ENCODE results near the gene SLCO2B1. TPM values are rescaled to one million over a fixed set of nuclear protein-coding genes. Genes with fewer than 3 reads are reported as not detected.

SLCO2B1 gene
- total RNA-seq, 4 donors from 2014 or later = 68.8 to 148 (median 85.3) TPM

- TF ChIP-seq, protein P1, sequence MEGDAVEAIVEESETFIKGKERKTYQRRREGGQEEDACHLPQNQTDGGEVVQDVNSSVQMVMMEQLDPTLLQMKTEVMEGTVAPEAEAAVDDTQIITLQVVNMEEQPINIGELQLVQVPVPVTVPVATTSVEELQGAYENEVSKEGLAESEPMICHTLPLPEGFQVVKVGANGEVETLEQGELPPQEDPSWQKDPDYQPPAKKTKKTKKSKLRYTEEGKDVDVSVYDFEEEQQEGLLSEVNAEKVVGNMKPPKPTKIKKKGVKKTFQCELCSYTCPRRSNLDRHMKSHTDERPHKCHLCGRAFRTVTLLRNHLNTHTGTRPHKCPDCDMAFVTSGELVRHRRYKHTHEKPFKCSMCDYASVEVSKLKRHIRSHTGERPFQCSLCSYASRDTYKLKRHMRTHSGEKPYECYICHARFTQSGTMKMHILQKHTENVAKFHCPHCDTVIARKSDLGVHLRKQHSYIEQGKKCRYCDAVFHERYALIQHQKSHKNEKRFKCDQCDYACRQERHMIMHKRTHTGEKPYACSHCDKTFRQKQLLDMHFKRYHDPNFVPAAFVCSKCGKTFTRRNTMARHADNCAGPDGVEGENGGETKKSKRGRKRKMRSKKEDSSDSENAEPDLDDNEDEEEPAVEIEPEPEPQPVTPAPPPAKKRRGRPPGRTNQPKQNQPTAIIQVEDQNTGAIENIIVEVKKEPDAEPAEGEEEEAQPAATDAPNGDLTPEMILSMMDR (IDR thresholded peaks at IDR 0.05; ENCODE audit: low read depth) = no peak
Measured at GRCh38 chr11:75198278-75198973, 47.5 kb downstream of the SLCO2B1 start.

DNA sequence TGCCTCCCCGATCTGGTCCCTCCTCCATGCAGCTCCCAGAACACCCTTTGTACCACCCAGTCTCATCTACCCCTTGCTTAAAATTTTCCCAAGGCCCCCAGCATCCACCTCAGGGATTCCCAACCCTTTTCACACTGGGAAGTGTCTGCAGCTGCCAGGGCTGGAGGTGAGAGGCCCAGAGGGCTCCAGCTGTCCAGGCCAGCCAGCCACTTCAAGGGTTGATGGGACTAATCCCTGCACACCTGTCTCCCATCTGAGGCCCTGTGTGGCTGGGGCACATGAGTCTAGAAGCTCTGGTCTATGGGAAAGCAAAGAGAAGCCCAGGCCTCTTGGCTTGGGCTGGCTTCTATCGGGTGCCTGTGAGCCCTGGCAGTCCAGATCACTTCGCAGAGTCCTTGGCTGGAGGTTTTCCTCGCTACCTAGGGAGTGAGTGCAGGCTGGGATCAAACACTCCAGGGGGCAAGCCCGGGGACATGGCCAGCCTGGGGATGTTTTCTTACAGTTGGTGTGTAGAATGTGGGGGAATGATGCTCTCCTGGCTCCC, 48.6 kb downstream of the SLCO2B1 start:
- TF ChIP-seq, protein P1 (IDR thresholded peaks at IDR 0.05; ENCODE audit: low read depth) = no peak

DNA sequence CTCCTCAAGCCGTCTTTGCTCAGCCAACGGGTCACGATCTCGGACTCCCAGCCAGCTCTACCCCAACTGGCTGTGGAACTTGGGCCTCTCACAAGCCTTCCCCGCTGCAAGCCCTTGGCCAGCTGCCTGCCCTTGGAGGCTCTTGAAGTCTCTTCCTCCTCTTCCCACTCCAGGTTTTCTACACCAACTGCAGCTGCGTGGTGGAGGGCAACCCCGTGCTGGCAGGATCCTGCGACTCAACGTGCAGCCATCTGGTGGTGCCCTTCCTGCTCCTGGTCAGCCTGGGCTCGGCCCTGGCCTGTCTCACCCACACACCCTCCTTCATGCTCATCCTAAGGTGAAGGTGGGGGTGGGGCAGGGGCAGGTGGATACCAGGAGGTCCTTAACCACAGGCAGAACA, 49.1 kb downstream of the SLCO2B1 start:
- TF ChIP-seq, protein P1 (IDR thresholded peaks at IDR 0.05; ENCODE audit: low read depth) = no peak

GRCh38 chr11:75200531-75200930, 49.6 kb downstream of the SLCO2B1 start:
- TF ChIP-seq, protein P1 (IDR thresholded peaks at IDR 0.05; ENCODE audit: low read depth) = no peak

- TF ChIP-seq, protein P1 (IDR thresholded peaks at IDR 0.05; ENCODE audit: low read depth) = no peak
Measured at GRCh38 chr11:75201771-75202170, 50.9 kb downstream of the SLCO2B1 start.

DNA sequence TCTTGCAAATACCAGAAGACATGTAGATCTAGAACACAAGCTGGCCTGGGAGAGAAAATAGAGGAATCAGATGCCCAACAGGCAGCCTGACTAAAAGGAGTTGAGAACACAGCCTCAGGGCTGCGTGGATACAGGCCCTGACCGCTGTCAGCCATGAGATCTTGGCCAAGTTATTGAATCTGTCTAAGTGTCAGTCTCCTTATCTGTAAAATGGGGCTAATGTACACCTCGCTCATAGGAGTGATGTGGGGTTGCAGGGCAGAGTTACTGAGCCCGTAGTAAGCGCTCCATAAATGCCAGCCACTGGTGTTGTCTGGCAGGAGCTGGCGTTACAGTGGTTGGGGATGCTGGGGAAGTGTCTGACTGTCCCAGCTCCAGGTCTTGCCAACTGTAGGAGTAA, 51.3 kb downstream of the SLCO2B1 start:
- TF ChIP-seq, protein P1 (IDR thresholded peaks at IDR 0.05; ENCODE audit: low read depth) = no peak

DNA sequence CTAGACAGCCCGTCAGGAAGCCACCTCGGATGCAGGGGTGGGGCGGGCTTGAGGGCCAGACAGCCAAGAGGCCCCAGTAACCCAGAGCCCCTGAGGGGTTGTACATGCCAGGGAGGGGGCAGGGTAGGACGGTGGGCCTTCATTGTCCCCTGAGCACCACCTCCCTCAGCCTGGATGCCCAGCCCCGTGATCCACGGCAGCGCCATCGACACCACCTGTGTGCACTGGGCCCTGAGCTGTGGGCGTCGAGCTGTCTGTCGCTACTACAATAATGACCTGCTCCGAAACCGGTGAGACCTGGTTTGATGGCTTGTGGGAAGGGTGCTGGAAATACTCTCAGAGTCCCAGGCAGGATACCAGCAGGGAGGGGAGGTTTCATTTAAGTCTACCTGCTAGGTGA, 52.2 kb downstream of the SLCO2B1 start:
- TF ChIP-seq, protein P1 (IDR thresholded peaks at IDR 0.05; ENCODE audit: low read depth) = no peak

All from subcutaneous adipose tissue (tissue), 4 donors.